Activated T-cell treated with anti-CD3 and anti-CD28 coated beads, Interleukin-2, amount 50 U/mL, for 72 hours (primary cell): Measurements from ENCODE around the gene GNMT. TPM values are rescaled to one million over a fixed set of nuclear protein-coding genes. Genes with fewer than 3 reads are reported as not detected.
"Not testable (repeated sequence)": the region's sequence is repeated elsewhere in the genome, so short reads cannot be mapped to it uniquely, and the experiment has no call there.

Source experiments
- ATAC-seq, 2 donors: fragments of 150-1000 bp; cut with Tn5 transposase; replicated peaks in 1 of 2; 2 replicates each; pipeline ENCODE4 v1.10.0; 2021; ENCODE audit warnings: moderate library complexity in 2 of 2, mild to moderate bottlenecking in 1 of 2
- DNase-seq, 2 donors: peaks; one replicate each; pipeline ENCODE4 v3.0.0; 2021 to 2022; ENCODE audit warnings: mixed read lengths in 1 of 2
- H3K27ac Mint-ChIP-seq: one replicate; pipeline ENCODE4 v1.8.0; 2022; ENCODE audit warnings: mild to moderate bottlenecking, moderate library complexity, mixed read lengths
- H3K27me3 Mint-ChIP-seq: one replicate; pipeline ENCODE4 v1.8.0; 2022; ENCODE audit warnings: low read depth, mixed read lengths
- H3K36me3 Mint-ChIP-seq, 2 donors: one replicate each; pipeline ENCODE4 v1.8.0; 2022; ENCODE audit warnings: mixed read lengths in 2 of 2, mild to moderate bottlenecking in 1 of 2; ENCODE audit not compliant: insufficient read depth in 2 of 2
- H3K4me1 Mint-ChIP-seq: one replicate; pipeline ENCODE4 v1.8.0; 2022; ENCODE audit warnings: low read depth, mixed read lengths
- H3K4me3 Mint-ChIP-seq, 2 donors: one replicate each; pipeline ENCODE4 v1.8.0; 2022; ENCODE audit warnings: mild to moderate bottlenecking in 2 of 2, mixed read lengths in 2 of 2, moderate library complexity in 2 of 2
- H3K9me3 Mint-ChIP-seq, 2 donors: one replicate each; pipeline ENCODE4 v1.8.0; 2022; ENCODE audit warnings: mixed read lengths in 2 of 2
- total RNA-seq, 2 donors: library from RNA; stranded (reverse); gene quantifications; one replicate each; pipeline ENCODE4 v1.2.3, GENCODE V29; 2022

Gene GNMT
- total RNA-seq, 2 donors from 2014 or later: 0.69 to 0.70 TPM

- DNase-seq (no peak), ATAC-seq (no peak)
- peak overlapping the region in 1 of 2 donors; percentile 81 for H3K4me3 Mint-ChIP-seq
- peaks cover 43% of the 10 kb centered on the region for H3K4me1 Mint-ChIP-seq
- H3K27ac Mint-ChIP-seq: no peak overlapping the region
- H3K9me3 Mint-ChIP-seq: no peaks in the 10 kb centered on the region
- no peaks in the 10 kb centered on the region for H3K27me3 Mint-ChIP-seq
- peaks cover 5% of the 10 kb centered on the region in 2 donors for H3K36me3 Mint-ChIP-seq
Measured at GRCh38 chr6:42987533-42988451, 27.2 kb downstream of the GNMT start.

DNA sequence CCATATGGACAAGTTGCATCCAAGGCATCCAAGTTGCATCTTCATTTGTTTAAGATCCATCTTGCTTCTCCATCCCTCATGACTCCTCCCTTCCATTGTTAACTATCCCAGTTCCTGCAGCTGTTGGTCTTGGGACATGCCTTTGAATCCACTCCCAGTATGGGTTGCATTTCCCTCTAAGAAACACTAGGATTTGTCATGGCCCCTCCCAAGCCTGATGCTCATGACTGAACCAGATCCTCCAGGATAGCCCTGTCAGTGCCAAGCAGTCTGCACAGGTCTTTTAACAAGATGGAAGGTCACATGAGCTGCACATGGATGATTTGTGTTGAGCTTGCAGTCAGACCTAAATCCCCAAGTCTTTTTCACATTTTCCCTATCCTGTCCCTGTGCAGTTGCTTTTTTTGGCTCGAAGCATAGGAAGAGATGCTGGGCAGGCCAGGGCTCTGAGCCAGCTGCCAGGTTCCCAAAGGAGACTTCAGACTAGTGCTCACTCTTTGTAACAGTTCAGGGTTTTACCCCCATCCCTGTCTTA, 28.0 kb downstream of the GNMT start:
- no peak for ATAC-seq
- Mint-ChIP-seq H3K4me1 (peaks cover 43% of the 10 kb centered on the region), H3K4me3 (no peak overlapping the region), H3K9me3 (no peaks in the 10 kb centered on the region), H3K36me3 (peaks cover 5% of the 10 kb centered on the region in 2 donors), H3K27ac (no peak overlapping the region), H3K27me3 (no peaks in the 10 kb centered on the region)
- no peak for DNase-seq

DNA sequence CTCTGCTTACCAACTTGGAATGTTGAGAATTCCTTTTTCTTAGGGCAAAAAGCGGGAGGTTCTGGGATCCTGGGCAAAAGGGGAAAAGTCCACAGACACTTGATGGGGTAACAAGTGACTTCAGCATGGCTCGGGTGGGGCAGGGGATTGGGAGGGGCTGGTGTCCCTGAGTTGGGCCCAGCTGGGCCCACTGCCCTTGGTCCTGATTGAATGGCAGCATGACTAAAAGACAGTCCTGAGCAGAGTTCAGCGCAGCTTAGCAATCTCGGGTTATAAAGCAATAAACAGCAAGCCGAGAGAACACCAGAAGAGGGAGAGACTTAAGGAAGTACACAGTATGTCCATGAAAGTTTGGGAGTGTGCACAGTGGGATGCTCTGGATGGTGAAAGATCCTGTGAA, 29.4 kb downstream of the GNMT start:
- H3K4me1 Mint-ChIP-seq: peaks cover 43% of the 10 kb centered on the region
- ATAC-seq: no peak
- no peak overlapping the region for H3K27ac Mint-ChIP-seq

GRCh38 chr6:42993445-42993844, 32.9 kb downstream of the GNMT start:
- no peak overlapping the region for H3K4me3 Mint-ChIP-seq
- peaks cover 0 to 3% of the 10 kb centered on the region in 2 donors for H3K36me3 Mint-ChIP-seq
- ATAC-seq (no peak), DNase-seq (no peak)
- no peaks in the 10 kb centered on the region for H3K27me3 Mint-ChIP-seq
- H3K4me1 Mint-ChIP-seq: peaks cover 16% of the 10 kb centered on the region
- H3K9me3 Mint-ChIP-seq: no peaks in the 10 kb centered on the region
- H3K27ac Mint-ChIP-seq: no peak overlapping the region

More for the DNA sequence above, 29.4 kb downstream of the GNMT start:
- DNase-seq: no peak
- Mint-ChIP-seq H3K9me3 (no peaks in the 10 kb centered on the region), H3K4me3 (no peak overlapping the region), H3K36me3 (peaks cover 5% of the 10 kb centered on the region in 2 donors), H3K27me3 (no peaks in the 10 kb centered on the region)

DNA sequence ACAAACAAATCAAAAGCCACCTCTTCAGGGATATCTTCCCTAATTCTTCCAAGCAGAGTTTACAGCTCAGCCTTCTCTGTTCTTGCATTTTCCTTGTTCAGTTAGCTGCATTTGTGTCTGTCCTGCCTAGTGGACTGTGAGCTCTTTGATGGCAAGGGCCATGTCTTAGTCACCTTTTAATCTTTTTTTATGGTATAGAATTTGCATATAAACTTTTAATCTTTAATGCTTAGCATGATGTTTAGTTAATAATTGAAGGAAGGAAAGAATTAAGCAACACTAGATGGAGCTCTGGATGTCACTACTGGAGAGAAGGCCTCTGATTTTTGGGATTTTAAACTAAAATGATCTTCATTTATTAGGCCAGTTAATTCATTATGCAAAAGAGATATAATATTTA, 36.0 kb downstream of the GNMT start:
- DNase-seq (no peak), ATAC-seq (no peak)
- no peaks in the 10 kb centered on the region for H3K9me3 Mint-ChIP-seq
- H3K4me3 Mint-ChIP-seq: no peak overlapping the region
- no peak overlapping the region for H3K27ac Mint-ChIP-seq
- peaks cover 13% of the 10 kb centered on the region for H3K4me1 Mint-ChIP-seq
- H3K27me3 Mint-ChIP-seq: no peaks in the 10 kb centered on the region
- no peaks in the 10 kb centered on the region for H3K36me3 Mint-ChIP-seq

- peaks cover 13% of the 10 kb centered on the region for H3K4me1 Mint-ChIP-seq
- not testable (repeated sequence) for ATAC-seq, H3K36me3 Mint-ChIP-seq, DNase-seq, H3K27me3 Mint-ChIP-seq, H3K4me3 Mint-ChIP-seq, H3K27ac Mint-ChIP-seq, H3K9me3 Mint-ChIP-seq
Measured at GRCh38 chr6:42998205-42998604, 37.7 kb downstream of the GNMT start.

DNA sequence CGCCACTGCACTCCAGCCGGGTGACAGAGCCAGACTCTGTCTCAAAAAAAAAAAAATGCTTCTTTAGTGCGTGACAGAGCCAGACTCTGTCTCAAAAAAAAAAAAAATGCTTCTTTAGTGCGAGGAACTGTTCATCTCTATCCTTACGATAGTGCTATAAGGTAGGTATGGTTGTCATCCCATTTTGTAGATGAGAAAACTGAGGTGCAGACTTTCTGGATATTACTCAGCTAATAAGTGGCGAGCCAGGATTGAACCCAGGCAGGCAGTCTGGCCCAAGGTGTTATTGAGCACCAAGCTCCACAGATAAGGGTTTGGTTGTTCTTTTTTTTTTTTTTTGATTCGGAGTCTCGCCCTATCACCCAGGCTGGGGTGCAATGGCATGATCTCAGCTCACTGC, 41.3 kb downstream of the GNMT start:
- peaks cover 3 to 5% of the 10 kb centered on the region in 2 donors for H3K36me3 Mint-ChIP-seq
- ATAC-seq (no peak), DNase-seq (no peak)
- no peak overlapping the region for H3K4me3 Mint-ChIP-seq
- no peaks in the 10 kb centered on the region for H3K4me1 Mint-ChIP-seq
- no peaks in the 10 kb centered on the region for H3K27me3 Mint-ChIP-seq
- H3K27ac Mint-ChIP-seq: no peak overlapping the region
- H3K9me3 Mint-ChIP-seq: no peaks in the 10 kb centered on the region

DNA sequence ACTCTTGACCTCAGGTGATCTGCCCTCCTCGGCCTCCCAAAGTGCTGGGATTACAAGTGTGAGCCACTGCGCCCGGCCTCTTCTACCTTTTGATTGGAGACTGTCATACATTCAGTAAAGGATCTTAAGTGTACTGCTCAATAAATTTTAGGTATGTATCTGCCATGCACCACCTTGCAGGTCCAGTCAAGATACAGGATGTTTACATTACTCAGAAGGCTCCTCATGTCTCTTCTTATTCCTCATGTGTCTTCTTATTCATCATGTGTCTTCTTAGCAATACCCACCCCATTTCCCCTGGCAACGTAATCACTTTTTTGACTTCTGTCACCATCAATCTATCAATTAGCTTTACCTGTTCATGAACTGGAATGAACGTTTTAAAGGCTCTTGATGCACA, 45.3 kb downstream of the GNMT start:
- H3K36me3 Mint-ChIP-seq: peaks cover 8 to 10% of the 10 kb centered on the region in 2 donors
- no peaks in the 10 kb centered on the region for H3K27me3 Mint-ChIP-seq
- ATAC-seq (peak in 1 of 2 donors; percentile 53), DNase-seq (no peak)
- peaks cover 7% of the 10 kb centered on the region for H3K4me1 Mint-ChIP-seq
- no peak overlapping the region for H3K27ac Mint-ChIP-seq
- H3K9me3 Mint-ChIP-seq: no peaks in the 10 kb centered on the region
- H3K4me3 Mint-ChIP-seq: no peak overlapping the region

- ATAC-seq: no peak
- Mint-ChIP-seq H3K4me3 (no peak overlapping the region), H3K36me3 (peaks cover 8 to 10% of the 10 kb centered on the region in 2 donors), H3K9me3 (no peaks in the 10 kb centered on the region), H3K27me3 (no peaks in the 10 kb centered on the region), H3K27ac (no peak overlapping the region), H3K4me1 (peaks cover 11% of the 10 kb centered on the region)
- DNase-seq: no peak
Measured at GRCh38 chr6:43006251-43006650, 45.7 kb downstream of the GNMT start.

GRCh38 chr6:43007126-43007525, 46.6 kb downstream of the GNMT start:
- Mint-ChIP-seq H3K4me1 (peaks cover 20% of the 10 kb centered on the region), H3K27me3 (no peaks in the 10 kb centered on the region), H3K4me3 (no peak overlapping the region), H3K27ac (no peak overlapping the region), H3K36me3 (peaks cover 8 to 11% of the 10 kb centered on the region in 2 donors), H3K9me3 (no peaks in the 10 kb centered on the region)
- ATAC-seq (no peak), DNase-seq (no peak)

DNA sequence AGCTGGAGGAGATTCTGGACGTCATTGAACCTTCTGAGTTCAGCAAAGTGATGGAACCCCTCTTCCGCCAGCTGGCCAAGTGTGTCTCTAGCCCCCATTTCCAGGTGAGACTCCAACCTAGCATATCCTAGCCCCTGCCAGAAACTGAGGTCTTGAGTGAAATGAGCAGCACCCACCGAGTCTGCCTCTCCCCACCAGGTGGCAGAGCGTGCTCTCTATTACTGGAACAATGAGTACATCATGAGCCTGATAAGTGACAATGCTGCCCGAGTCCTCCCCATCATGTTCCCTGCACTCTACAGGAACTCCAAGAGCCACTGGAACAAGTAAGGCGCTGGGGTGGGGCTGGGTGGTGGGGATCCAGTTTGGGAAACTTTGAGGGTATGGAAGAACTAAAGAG, 48.6 kb downstream of the GNMT start:
- Mint-ChIP-seq H3K27me3 (no peaks in the 10 kb centered on the region), H3K4me3 (no peak overlapping the region), H3K9me3 (no peaks in the 10 kb centered on the region), H3K4me1 (peaks cover 37% of the 10 kb centered on the region), H3K27ac (peak overlapping the region; percentile 24), H3K36me3 (peaks cover 8 to 11% of the 10 kb centered on the region in 2 donors)
- DNase-seq (peak; percentile 34 to 37), ATAC-seq (no peak)

- DNase-seq (no peak), ATAC-seq (no peak)
- Mint-ChIP-seq H3K4me1 (peaks cover 51% of the 10 kb centered on the region), H3K4me3 (no peak overlapping the region), H3K27me3 (no peaks in the 10 kb centered on the region), H3K9me3 (no peaks in the 10 kb centered on the region), H3K36me3 (peaks cover 7 to 9% of the 10 kb centered on the region in 2 donors), H3K27ac (peak overlapping the region; percentile 32)
Measured at GRCh38 chr6:43011207-43011606, 50.7 kb downstream of the GNMT start.

DNA sequence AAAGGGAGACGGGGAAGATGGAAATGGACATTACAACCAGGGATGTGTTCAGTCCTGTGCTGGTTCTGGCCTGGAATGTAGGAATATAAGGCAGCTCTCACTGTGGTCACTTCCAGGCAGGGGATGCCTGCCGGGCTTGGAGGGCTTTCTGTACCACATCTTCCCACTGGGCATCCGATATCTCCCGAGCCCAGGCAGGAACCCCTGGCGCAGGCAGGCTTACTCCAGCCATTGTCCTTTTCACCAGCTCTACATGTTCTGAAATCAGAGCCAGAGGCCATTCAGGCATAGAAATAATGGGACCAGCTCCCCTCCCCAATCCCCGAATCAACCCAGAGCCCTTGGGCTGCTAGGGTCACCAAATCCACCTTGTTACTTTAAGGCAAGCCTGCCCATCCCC, 51.8 kb downstream of the GNMT start:
- H3K4me1 Mint-ChIP-seq: peaks cover 58% of the 10 kb centered on the region
- no peak for DNase-seq
- peak overlapping the region; percentile 70 for H3K27ac Mint-ChIP-seq
- peak overlapping the region; percentile 94 to 99 for H3K4me3 Mint-ChIP-seq
- H3K27me3 Mint-ChIP-seq: no peaks in the 10 kb centered on the region
- peaks cover 7% of the 10 kb centered on the region in 2 donors for H3K36me3 Mint-ChIP-seq
- H3K9me3 Mint-ChIP-seq: no peaks in the 10 kb centered on the region
- ATAC-seq: no peak
